NCI-H446 treated with DMSO at 0.1 percent for 48 hours (cell line): ENCODE data around the gene CH25H.

ENCODE experiments used
- DNase-seq: peaks from one replicate; lab custom pipeline; 2025; lab: John Stamatoyannopoulos, UW

CH25H gene

GRCh38 chr10:89233033-89233432 is 25.9 kb upstream of the CH25H start:
- no peak for DNase-seq

GRCh38 chr10:89228962-89229361 is 21.8 kb upstream of the CH25H start:
- DNase-seq, result no peak

GRCh38 chr10:89228146-89228545 is 21.0 kb upstream of the CH25H start:
- no peak for DNase-seq

GRCh38 chr10:89226891-89227290 is 19.8 kb upstream of the CH25H start:
- DNase-seq, result no peak

GRCh38 chr10:89224739-89225443 is 17.8 kb upstream of the CH25H start:
- no peak for DNase-seq

GRCh38 chr10:89221919-89222318 is 14.8 kb upstream of the CH25H start:
- no peak for DNase-seq

- DNase-seq, result no peak
Observed at GRCh38 chr10:89219513-89220218, 12.5 kb upstream of the CH25H start.

- DNase-seq, result peak; percentile 11
Observed at GRCh38 chr10:89217057-89217990, 10.2 kb upstream of the CH25H start.

- no peak for DNase-seq
Observed at GRCh38 chr10:89216056-89216455, 8.9 kb upstream of the CH25H start.

GRCh38 chr10:89215511-89215910 is 8.4 kb upstream of the CH25H start:
- DNase-seq, result no peak

- DNase-seq, result no peak
Observed at GRCh38 chr10:89214566-89215165, 7.5 kb upstream of the CH25H start.

GRCh38 chr10:89213191-89213808 is 6.2 kb upstream of the CH25H start:
- DNase-seq, result no peak

- DNase-seq, result no peak
Observed at GRCh38 chr10:89210794-89211425, 3.8 kb upstream of the CH25H start.

GRCh38 chr10:89209718-89210117 is 2.6 kb upstream of the CH25H start:
- no peak for DNase-seq

- DNase-seq, result no peak
Observed at GRCh38 chr10:89207801-89208551, 859 bp upstream of the CH25H start.

- no peak for DNase-seq
Observed at GRCh38 chr10:89206402-89207180, 526 bp downstream of the CH25H start.

GRCh38 chr10:89204621-89205185 is 2.4 kb downstream of the CH25H start:
- DNase-seq, result no peak

- DNase-seq, result no peak
Observed at GRCh38 chr10:89203237-89203636, 3.9 kb downstream of the CH25H start.

GRCh38 chr10:89202033-89202425 is 5.1 kb downstream of the CH25H start:
- no peak for DNase-seq
